Thyroid gland (tissue), 4 donors: ENCODE data around the gene CALD1. TPM values are rescaled to one million over a fixed set of nuclear protein-coding genes. Genes with fewer than 3 reads are reported as not detected.

Source experiments
- DNase-seq, 2 donors: peaks; one replicate each; pipeline ENCODE4 v3.0.0-alpha.2; 2019
- H3K27ac ChIP-seq, 3 donors: fragments of 200-600 bp; sonication (generic); 1 replicate in 2 of 3; 2 replicates in 1 of 3; pipeline ENCODE4 v1.5.1; 2016 to 2019; ENCODE audit warnings: mild to moderate bottlenecking in 1 of 3, moderate library complexity in 1 of 3
- H3K27me3 ChIP-seq: fragments of 200-600 bp; sonication (generic); one replicate; pipeline ENCODE4 v1.5.1; 2019
- H3K36me3 ChIP-seq, 2 donors: fragments of 200-600 bp; sonication (generic); one replicate each; pipeline ENCODE4 v1.5.1; 2016 to 2019
- H3K4me1 ChIP-seq, 2 donors: fragments of 200-600 bp; sonication (generic); one replicate each; pipeline ENCODE4 v1.5.1; 2017 to 2019
- H3K4me3 ChIP-seq, 3 donors: fragments of 200-600 bp; sonication (generic); replicated peaks in 1 of 3; 1 replicate in 2 of 3; 2 replicates in 1 of 3; pipeline ENCODE4 v1.5.1; 2016; ENCODE audit warnings: mild to moderate bottlenecking in 1 of 3
- H3K9me3 ChIP-seq: fragments of 200-600 bp; sonication (generic); one replicate; pipeline ENCODE4 v1.5.1; 2017
- CTCF ChIP-seq, 6 experiments: fragments of 200-600 bp in 3 of 6; fragments of 450-650 bp in 3 of 6; sonication (generic) in 3 of 6; IDR thresholded peaks; one replicate each; pipeline ENCODE4 v1.5.1; 2016 to 2019; ENCODE audit warnings: antibody characterized with exemption in 6 of 6, mild to moderate bottlenecking in 2 of 6, inconsistent platforms in 1 of 6, moderate library complexity in 1 of 6
- POLR2A ChIP-seq, 2 donors: fragments of 450-650 bp; IDR thresholded peaks; one replicate each; pipeline ENCODE4 v1.6.1; 2017; ENCODE audit warnings: antibody characterized with exemption in 2 of 2, mild to moderate bottlenecking in 2 of 2, moderate library complexity in 1 of 2
- WGBS, 2 donors: methylation state at CpG; one replicate each; pipeline ENCODE4 v1.1.5; 2017; 5-methylcytosine and 5-hydroxymethylcytosine counted together
- intact Hi-C: fragments of 100-400 bp; cut with DNase I; formaldehyde crosslinking; loops from one replicate; pipeline ENCODE4 v1.15.1; 2023
- total RNA-seq, 4 donors: library from RNA; depleted of rRNA; stranded (reverse); fragments of >200 nt; gene quantifications; one replicate each; pipeline ENCODE4 v1.2.3, GENCODE V29; 2016

The CALD1 gene
- total RNA-seq, 4 donors from 2014 or later: 141 to 223 (median 169) TPM

GRCh38 chr7:134885967-134886352, 106.5 kb downstream of the CALD1 start:
- peaks cover 8 to 27% of the 10 kb centered on the region in 2 donors for H3K4me1 ChIP-seq
- no peak overlapping the region for H3K4me3 ChIP-seq
- no peaks in the 10 kb centered on the region for H3K27me3 ChIP-seq
- no peak for DNase-seq
- WGBS, 2 donors: 56 to 67% methylated on average over 1 of the region's 1 CpG
- no peak for TF ChIP-seq POLR2A (IDR thresholded peaks at IDR 0.05)
- TF ChIP-seq CTCF (IDR thresholded peaks at IDR 0.05): no peak
- no peaks in the 10 kb centered on the region for H3K36me3 ChIP-seq
- H3K9me3 ChIP-seq: no peaks in the 10 kb centered on the region
- H3K27ac ChIP-seq: peak overlapping the region in 2 of 3 donors; percentile 52 to 70
- intact Hi-C loops: no loop called here

GRCh38 chr7:134886353-134887057, 107.1 kb downstream of the CALD1 start:
- intact Hi-C loops: no loop called here
- no peaks in the 10 kb centered on the region for H3K9me3 ChIP-seq
- TF ChIP-seq POLR2A (IDR thresholded peaks at IDR 0.05) (no peak), CTCF (IDR thresholded peaks at IDR 0.05) (no peak)
- no peaks in the 10 kb centered on the region for H3K36me3 ChIP-seq
- H3K4me1 ChIP-seq: peaks cover 8 to 29% of the 10 kb centered on the region in 2 donors
- H3K27me3 ChIP-seq: no peaks in the 10 kb centered on the region
- WGBS, 2 donors: 52 to 61% methylated on average over 8 of the region's 8 CpGs
- no peak overlapping the region for H3K4me3 ChIP-seq
- H3K27ac ChIP-seq: peak overlapping the region; percentile 24 to 70 (median 52)
- DNase-seq: peak; percentile 19 to 33

GRCh38 chr7:134887523-134887922, 108.1 kb downstream of the CALD1 start:
- H3K36me3 ChIP-seq: no peaks in the 10 kb centered on the region
- H3K27ac ChIP-seq: no peak overlapping the region
- no peaks in the 10 kb centered on the region for H3K27me3 ChIP-seq
- no peak overlapping the region for H3K4me3 ChIP-seq
- no peak for DNase-seq
- 94 to 96% methylated on average over 8 of the region's 8 CpGs for WGBS, 2 donors
- intact Hi-C loops: no loop called here
- H3K9me3 ChIP-seq: no peaks in the 10 kb centered on the region
- TF ChIP-seq POLR2A (IDR thresholded peaks at IDR 0.05): no peak
- TF ChIP-seq CTCF (IDR thresholded peaks at IDR 0.05): no peak
- peaks cover 14 to 29% of the 10 kb centered on the region in 2 donors for H3K4me1 ChIP-seq

GRCh38 chr7:134888141-134888740, 108.8 kb downstream of the CALD1 start:
- no peaks in the 10 kb centered on the region for H3K36me3 ChIP-seq
- 34 to 51% methylated on average over 3 of the region's 3 CpGs for WGBS, 2 donors
- H3K4me1 ChIP-seq: peaks cover 14 to 29% of the 10 kb centered on the region in 2 donors
- DNase-seq: no peak
- no peaks in the 10 kb centered on the region for H3K9me3 ChIP-seq
- H3K27me3 ChIP-seq: no peaks in the 10 kb centered on the region
- intact Hi-C loops: no loop called here
- peak overlapping the region in 1 of 3 donors; percentile 25 for H3K27ac ChIP-seq
- no peak overlapping the region for H3K4me3 ChIP-seq
- TF ChIP-seq CTCF (IDR thresholded peaks at IDR 0.05) (no peak), POLR2A (IDR thresholded peaks at IDR 0.05) (no peak)
